Gastrocnemius medialis (tissue), 4 donors: Measurements from ENCODE around the gene SMS.

Source experiments
- CTCF ChIP-seq, 5 experiments: fragments of 450-650 bp in 3 of 5; fragments of 200-600 bp in 2 of 5; sonication (generic) in 2 of 5; IDR thresholded peaks in 4 of 5; conservative IDR thresholded peaks in 1 of 5; 1 replicate in 4 of 5; 2 replicates in 1 of 5; pipeline ENCODE4 v1.5.1; 2016 to 2019; ENCODE audit warnings: antibody characterized with exemption in 5 of 5, mild to moderate bottlenecking in 3 of 5, moderate library complexity in 3 of 5
- POLR2A ChIP-seq, 2 donors: fragments of 450-650 bp; IDR thresholded peaks; one replicate each; pipeline ENCODE4 v1.6.1; 2017; ENCODE audit warnings: antibody characterized with exemption in 2 of 2, mild to moderate bottlenecking in 2 of 2, moderate library complexity in 2 of 2

GRCh38 chrX:21998037-21998436, 57.5 kb downstream of the SMS start:
- TF ChIP-seq CTCF (IDR thresholded peaks at IDR 0.05 in 4 of 5, conservative IDR thresholded peaks at IDR 0.05 in 1 of 5) (no peak), POLR2A (IDR thresholded peaks at IDR 0.05) (no peak)
